Measurements from ENCODE around the gene FBN1.

Gene FBN1

GRCh38 chr15:48622237-48622636, 23.3 kb downstream of the FBN1 start:
- no peak for DNase-seq (ENCODE audit: low read depth, low spot score)

GRCh38 chr15:48619446-48619845, 26.1 kb downstream of the FBN1 start:
- no peak for DNase-seq (ENCODE audit: low read depth, low spot score)

GRCh38 chr15:48617619-48618018, 27.9 kb downstream of the FBN1 start:
- no peak for DNase-seq (ENCODE audit: low read depth, low spot score)

- no peak for DNase-seq (ENCODE audit: low read depth, low spot score)
Observed at GRCh38 chr15:48616216-48616615, 29.3 kb downstream of the FBN1 start.

GRCh38 chr15:48614051-48614450, 31.5 kb downstream of the FBN1 start:
- no peak for DNase-seq (ENCODE audit: low read depth, low spot score)

GRCh38 chr15:48609486-48609885, 36.0 kb downstream of the FBN1 start:
- DNase-seq (ENCODE audit: low read depth, low spot score), result no peak

- DNase-seq (ENCODE audit: low read depth, low spot score), result no peak
Observed at GRCh38 chr15:48607846-48608245, 37.7 kb downstream of the FBN1 start.

- DNase-seq (ENCODE audit: low read depth, low spot score), result no peak
Observed at GRCh38 chr15:48604567-48604966, 40.9 kb downstream of the FBN1 start.

GRCh38 chr15:48603922-48604321, 41.6 kb downstream of the FBN1 start:
- no peak for DNase-seq (ENCODE audit: low read depth, low spot score)

GRCh38 chr15:48603123-48603500, 42.4 kb downstream of the FBN1 start:
- no peak for DNase-seq (ENCODE audit: low read depth, low spot score)

GRCh38 chr15:48602358-48603122, 43.0 kb downstream of the FBN1 start:
- DNase-seq (ENCODE audit: low read depth, low spot score), result no peak

- no peak for DNase-seq (ENCODE audit: low read depth, low spot score)
Observed at GRCh38 chr15:48601095-48601494, 44.4 kb downstream of the FBN1 start.

GRCh38 chr15:48596841-48597240, 48.7 kb downstream of the FBN1 start:
- no peak for DNase-seq (ENCODE audit: low read depth, low spot score)

- no peak for DNase-seq (ENCODE audit: low read depth, low spot score)
Observed at GRCh38 chr15:48596415-48596814, 49.1 kb downstream of the FBN1 start.

GRCh38 chr15:48595981-48596380, 49.5 kb downstream of the FBN1 start:
- DNase-seq (ENCODE audit: low read depth, low spot score), result no peak

GRCh38 chr15:48592933-48593332, 52.6 kb downstream of the FBN1 start:
- DNase-seq (ENCODE audit: low read depth, low spot score), result no peak

- DNase-seq (ENCODE audit: low read depth, low spot score), result no peak
Observed at GRCh38 chr15:48592221-48592731, 53.2 kb downstream of the FBN1 start.

- no peak for DNase-seq (ENCODE audit: low read depth, low spot score)
Observed at GRCh38 chr15:48590723-48591122, 54.8 kb downstream of the FBN1 start.

- no peak for DNase-seq (ENCODE audit: low read depth, low spot score)
Observed at GRCh38 chr15:48584812-48585563, 60.5 kb downstream of the FBN1 start.

GRCh38 chr15:48584090-48584811, 61.3 kb downstream of the FBN1 start:
- no peak for DNase-seq (ENCODE audit: low read depth, low spot score)

GRCh38 chr15:48582452-48583247, 62.9 kb downstream of the FBN1 start:
- DNase-seq (ENCODE audit: low read depth, low spot score), result no peak
